Stimulated activated CD4-positive, alpha-beta T cell treated with anti-CD3 and anti-CD28 coated beads, Interleukin-1b, Interleukin-23, amount 100 ng/mL, for 24 hours (primary cell): ENCODE results near the gene GTF3C5.
"Not testable (repeated sequence)": the region's sequence is repeated elsewhere in the genome, so short reads cannot be mapped to it uniquely, and the experiment has no call there.

ENCODE experiments used
- DNase-seq, 4 experiments: peaks; one replicate each; pipeline ENCODE4 v3.0.0-alpha.2; 2020; ENCODE audit warnings: low read depth in 4 of 4, low spot score in 1 of 4

GTF3C5 gene

DNA sequence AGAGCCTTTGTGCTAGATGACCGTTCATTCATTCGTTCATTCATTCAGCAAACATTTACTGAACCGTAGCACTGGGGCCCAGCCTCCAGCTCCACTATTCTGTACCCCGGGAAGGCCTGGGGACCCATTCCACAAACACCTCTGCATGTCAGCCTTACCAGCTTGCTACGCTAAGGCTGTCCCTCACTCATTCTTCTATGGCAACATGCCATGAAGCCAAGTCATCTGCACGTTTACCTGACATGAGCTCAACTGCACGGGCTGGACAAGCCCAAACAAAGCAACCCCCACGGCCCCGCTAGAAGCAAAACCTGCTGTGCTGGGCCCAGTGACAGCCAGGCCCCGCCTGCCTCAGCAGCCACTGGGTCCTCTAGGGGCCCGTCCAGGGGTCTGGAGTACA, 37.0 kb downstream of the GTF3C5 start:
- DNase-seq = no peak

- DNase-seq = not testable (repeated sequence)
Observed at GRCh38 chr9:133068431-133068830, 37.6 kb downstream of the GTF3C5 start.

- not testable (repeated sequence) for DNase-seq
Observed at GRCh38 chr9:133070500-133070961, 39.7 kb downstream of the GTF3C5 start.

DNA sequence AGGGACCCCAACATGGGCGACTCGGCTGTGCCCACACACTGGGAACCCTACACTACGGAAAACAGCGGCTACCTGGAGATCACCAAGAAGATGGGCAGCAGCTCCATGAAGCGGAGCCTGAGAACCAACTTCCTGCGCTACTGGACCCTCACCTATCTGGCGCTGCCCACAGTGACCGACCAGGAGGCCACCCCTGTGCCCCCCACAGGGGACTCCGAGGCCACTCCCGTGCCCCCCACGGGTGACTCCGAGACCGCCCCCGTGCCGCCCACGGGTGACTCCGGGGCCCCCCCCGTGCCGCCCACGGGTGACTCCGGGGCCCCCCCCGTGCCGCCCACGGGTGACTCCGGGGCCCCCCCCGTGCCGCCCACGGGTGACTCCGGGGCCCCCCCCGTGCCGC, 40.2 kb downstream of the GTF3C5 start:
- DNase-seq = not testable (repeated sequence)

DNA sequence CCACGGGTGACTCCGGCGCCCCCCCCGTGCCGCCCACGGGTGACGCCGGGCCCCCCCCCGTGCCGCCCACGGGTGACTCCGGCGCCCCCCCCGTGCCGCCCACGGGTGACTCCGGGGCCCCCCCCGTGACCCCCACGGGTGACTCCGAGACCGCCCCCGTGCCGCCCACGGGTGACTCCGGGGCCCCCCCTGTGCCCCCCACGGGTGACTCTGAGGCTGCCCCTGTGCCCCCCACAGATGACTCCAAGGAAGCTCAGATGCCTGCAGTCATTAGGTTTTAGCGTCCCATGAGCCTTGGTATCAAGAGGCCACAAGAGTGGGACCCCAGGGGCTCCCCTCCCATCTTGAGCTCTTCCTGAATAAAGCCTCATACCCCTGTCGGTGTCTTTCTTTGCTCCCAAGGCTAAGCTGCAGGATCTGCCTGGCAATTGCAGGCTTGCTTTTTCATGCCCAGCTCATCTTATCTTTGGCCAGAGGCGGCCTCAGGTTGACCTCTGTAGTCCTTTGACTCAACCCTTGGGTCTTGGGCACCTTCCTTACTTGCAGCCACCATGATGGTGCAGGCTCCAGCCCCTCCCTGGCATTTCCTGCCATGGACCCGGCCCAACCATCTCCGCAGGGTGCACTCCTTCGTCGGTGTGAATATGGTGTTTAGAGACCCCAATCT, 40.8 kb downstream of the GTF3C5 start:
- no peak for DNase-seq

DNA sequence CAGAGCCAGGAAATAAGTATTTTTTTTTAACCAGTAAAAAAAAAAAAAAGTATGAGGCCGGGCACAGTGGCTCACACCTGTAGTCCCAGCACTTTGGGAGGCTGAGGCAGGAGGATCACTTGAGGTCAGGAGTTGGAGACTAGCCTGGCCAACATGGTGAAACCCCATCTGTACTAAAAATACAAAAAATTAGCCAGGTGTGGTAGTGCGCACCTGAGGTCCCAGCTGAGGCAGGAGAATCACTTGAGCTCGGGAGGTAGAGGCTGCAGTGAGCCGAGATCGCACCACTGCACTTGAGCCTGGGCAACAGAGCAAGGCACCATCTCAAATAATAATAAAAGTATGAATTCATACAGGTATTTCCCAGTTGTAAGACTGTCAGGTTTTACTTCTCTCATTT, 41.4 kb downstream of the GTF3C5 start:
- not testable (repeated sequence) for DNase-seq

GRCh38 chr9:133073086-133074014, 42.6 kb downstream of the GTF3C5 start:
- DNase-seq = no peak

DNA sequence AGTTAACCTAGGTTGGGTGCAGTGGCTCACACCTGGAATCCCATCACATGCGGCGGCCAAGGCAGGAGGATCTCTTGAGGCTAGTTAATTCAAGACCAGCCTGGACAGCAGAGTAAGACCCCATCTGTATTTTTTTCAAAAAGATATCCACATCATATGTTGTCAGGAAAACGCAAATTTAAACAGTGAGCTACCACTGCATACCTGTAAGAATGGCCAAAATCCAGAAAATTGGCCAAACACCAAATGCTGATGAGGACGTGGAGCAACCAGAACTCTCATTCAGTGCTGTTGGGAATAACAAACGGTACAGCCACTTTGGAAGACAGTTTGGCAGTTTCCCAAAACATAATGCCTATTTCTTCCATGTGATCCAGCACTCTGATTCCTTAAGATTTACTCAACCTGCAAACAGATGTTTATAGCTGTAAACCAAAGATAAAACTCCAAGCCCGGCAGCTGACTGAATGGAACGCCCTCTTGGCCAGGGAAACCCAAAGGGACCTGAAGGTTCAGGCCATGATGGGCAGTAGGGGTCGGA, 43.4 kb downstream of the GTF3C5 start:
- no peak for DNase-seq

DNA sequence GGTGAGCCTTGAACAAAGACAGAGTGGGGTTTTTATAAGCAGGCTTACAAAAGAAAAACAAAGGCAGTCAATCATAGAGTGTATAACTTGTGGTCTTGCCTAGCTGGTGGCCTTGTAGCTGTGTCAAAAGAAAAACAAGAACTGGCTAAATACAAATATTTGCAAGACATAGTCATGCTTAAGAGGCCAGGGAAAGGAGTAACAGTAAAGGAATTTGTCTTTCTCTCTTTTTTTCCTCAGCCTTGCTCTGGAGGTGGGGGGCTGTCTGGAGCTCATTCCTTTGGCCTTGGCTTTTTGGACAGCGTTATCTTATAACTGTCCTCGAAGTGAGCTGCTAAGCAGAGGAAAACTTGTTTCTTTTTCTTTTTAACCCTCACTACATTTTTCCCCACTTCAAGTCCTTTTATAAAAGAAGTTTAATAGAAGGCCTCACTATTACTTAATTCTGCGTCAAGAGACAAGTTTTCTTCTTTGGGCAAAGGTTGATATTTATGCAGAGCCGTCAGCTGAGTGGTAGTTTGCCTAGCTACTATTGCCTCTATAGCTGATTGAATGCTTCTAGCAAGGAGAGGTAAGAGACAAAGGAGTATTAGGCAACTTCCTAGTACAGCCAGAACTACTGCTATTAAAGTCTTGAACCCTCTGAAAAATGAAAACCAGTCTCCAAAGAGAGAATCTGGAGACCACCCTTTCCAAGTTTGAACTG, 45.3 kb downstream of the GTF3C5 start:
- no peak for DNase-seq

GRCh38 chr9:133076691-133077090, 45.9 kb downstream of the GTF3C5 start:
- DNase-seq = no peak

- no peak for DNase-seq
Observed at GRCh38 chr9:133078486-133078885, 47.7 kb downstream of the GTF3C5 start.

GRCh38 chr9:133080161-133080560, 49.4 kb downstream of the GTF3C5 start:
- DNase-seq = no peak

- DNase-seq = not testable (repeated sequence)
Observed at GRCh38 chr9:133080786-133081779, 50.3 kb downstream of the GTF3C5 start.

DNA sequence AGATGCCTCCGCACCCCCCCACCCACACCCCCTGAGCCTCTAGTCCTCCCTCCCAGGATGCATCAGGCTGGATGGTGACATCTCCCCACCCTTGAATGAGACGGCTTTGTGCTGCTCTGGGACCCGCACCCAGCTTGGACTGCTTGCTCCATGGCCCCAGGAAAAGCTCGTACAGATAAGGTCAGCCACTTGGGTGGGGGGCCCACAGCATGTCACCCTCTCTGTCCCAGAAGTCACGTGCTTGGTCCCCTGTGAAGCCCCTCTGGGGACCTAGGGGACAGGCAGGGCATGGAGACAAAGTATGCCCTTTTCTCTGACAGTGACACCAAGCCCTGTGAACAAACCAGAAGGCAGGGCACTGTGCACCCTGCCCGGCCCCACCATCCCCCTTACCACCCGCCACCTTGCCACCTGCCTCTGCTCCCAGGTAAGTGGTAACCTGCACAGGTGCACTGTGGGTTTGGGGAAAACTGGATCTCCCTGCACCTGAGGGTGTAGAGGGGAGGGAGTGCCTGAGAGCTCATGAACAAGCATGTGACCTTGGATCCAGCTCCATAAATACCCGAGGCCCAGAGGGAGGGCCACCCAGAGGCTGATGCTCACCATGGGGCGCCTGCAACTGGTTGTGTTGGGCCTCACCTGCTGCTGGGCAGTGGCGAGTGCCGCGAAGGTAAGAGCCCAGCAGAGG, 51.3 kb downstream of the GTF3C5 start:
- not testable (repeated sequence) for DNase-seq

DNA sequence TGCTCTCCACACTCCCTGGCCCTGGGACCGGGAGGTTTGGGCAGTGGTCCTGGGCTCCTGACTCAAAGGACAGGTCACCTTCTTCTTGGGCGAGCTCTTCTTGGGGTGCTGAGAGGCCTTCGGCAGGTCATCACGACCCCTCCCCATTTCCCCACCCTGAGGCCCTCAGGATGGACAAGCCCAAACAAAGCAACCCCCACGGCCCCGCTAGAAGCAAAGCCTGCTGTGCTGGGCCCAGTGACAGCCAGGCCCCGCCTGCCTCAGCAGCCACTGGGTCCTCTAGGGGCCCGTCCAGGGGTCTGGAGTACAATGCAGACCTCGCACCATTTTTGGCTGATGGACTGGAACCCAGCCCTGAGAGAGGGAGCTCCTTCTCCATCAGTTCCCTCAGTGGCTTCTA, 52.9 kb downstream of the GTF3C5 start:
- not testable (repeated sequence) for DNase-seq

- not testable (repeated sequence) for DNase-seq
Observed at GRCh38 chr9:133086212-133086860, 55.5 kb downstream of the GTF3C5 start.

DNA sequence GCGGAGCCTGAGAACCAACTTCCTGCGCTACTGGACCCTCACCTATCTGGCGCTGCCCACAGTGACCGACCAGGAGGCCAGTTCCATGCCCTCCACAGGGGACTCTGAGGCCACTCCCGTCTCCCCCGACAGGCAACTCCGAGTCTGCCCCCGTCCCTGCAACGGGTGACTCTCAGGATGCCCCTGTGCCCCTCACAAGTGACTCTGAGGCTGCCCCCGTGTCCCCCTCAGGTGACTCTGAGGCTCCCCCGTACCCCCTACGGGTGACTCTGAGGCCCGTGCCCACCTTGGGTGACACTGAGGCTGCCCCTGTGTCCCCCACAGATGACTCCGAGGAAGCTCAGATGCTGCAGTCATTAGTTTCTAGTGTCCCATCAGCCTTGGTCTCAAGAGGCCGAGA, 56.1 kb downstream of the GTF3C5 start:
- DNase-seq = no peak

- no peak for DNase-seq
Observed at GRCh38 chr9:133087429-133088145, 56.8 kb downstream of the GTF3C5 start.
